GM21381 (cell line): ENCODE results near the gene MGMT.
A peak's percentile ranks its signal among the peaks of the same experiment; 100 is the strongest.
"Not testable (repeated sequence)": the region's sequence is repeated elsewhere in the genome, so short reads cannot be mapped to it uniquely, and the experiment has no call there.

Experiments
- ATAC-seq: cut with Tn5 transposase; IDR thresholded peaks from one replicate; pipeline ENCODE4 v1.9.1; 2021; ENCODE audit warnings: mild to moderate bottlenecking, moderate library complexity; ENCODE audit not compliant: unreplicated experiment

Gene MGMT

GRCh38 chr10:129466703-129467358 is at the start of gene MGMT:
Gene MGMT, plus strand, starts transcription at chr10:129467241.
- peak; percentile 92 for ATAC-seq

GRCh38 chr10:129417870-129418269 is 49.2 kb upstream of the MGMT start:
- ATAC-seq, result no peak

GRCh38 chr10:129418496-129419225 is 48.4 kb upstream of the MGMT start:
- ATAC-seq, result no peak

- no peak for ATAC-seq
Measured at GRCh38 chr10:129419397-129419796, 47.6 kb upstream of the MGMT start.

- no peak for ATAC-seq
Measured at GRCh38 chr10:129421399-129422010, 45.5 kb upstream of the MGMT start.

- no peak for ATAC-seq
Measured at GRCh38 chr10:129424978-129425377, 42.1 kb upstream of the MGMT start.

- no peak for ATAC-seq
Measured at GRCh38 chr10:129426606-129427005, 40.4 kb upstream of the MGMT start.

- no peak for ATAC-seq
Measured at GRCh38 chr10:129433266-129433665, 33.8 kb upstream of the MGMT start.

- ATAC-seq, result not testable (repeated sequence)
Measured at GRCh38 chr10:129435724-129436123, 31.3 kb upstream of the MGMT start.

- ATAC-seq, result no peak
Measured at GRCh38 chr10:129438024-129438423, 29.0 kb upstream of the MGMT start.

- ATAC-seq, result no peak
Measured at GRCh38 chr10:129440247-129440646, 26.8 kb upstream of the MGMT start.

- ATAC-seq, result no peak
Measured at GRCh38 chr10:129440722-129441316, 26.2 kb upstream of the MGMT start.

- no peak for ATAC-seq
Measured at GRCh38 chr10:129441372-129442009, 25.6 kb upstream of the MGMT start.

- no peak for ATAC-seq
Measured at GRCh38 chr10:129442866-129443265, 24.2 kb upstream of the MGMT start.

GRCh38 chr10:129444359-129444758 is 22.7 kb upstream of the MGMT start:
- ATAC-seq, result no peak

- ATAC-seq, result no peak
Measured at GRCh38 chr10:129445436-129446182, 21.4 kb upstream of the MGMT start.

GRCh38 chr10:129446183-129446581 is 20.9 kb upstream of the MGMT start:
- ATAC-seq, result no peak

- no peak for ATAC-seq
Measured at GRCh38 chr10:129447486-129447885, 19.6 kb upstream of the MGMT start.

- no peak for ATAC-seq
Measured at GRCh38 chr10:129448086-129448485, 19.0 kb upstream of the MGMT start.

GRCh38 chr10:129448539-129448938 is 18.5 kb upstream of the MGMT start:
- no peak for ATAC-seq

- no peak for ATAC-seq
Measured at GRCh38 chr10:129449893-129450292, 17.1 kb upstream of the MGMT start.
